ENCODE results near the gene MAG.

- no peak for TF ChIP-seq CTCF (conservative IDR thresholded peaks at IDR 0.05 in 1 of 2, IDR thresholded peaks at IDR 0.05 in 1 of 2; ENCODE audit: low read depth in 1 of 2, low read length in 2 of 2)
- TF ChIP-seq EZH2 (IDR thresholded peaks at IDR 0.05; ENCODE audit: low read length, missing control alignments) = no peak
Measured at GRCh38 chr19:35285095-35285449, 6.9 kb upstream of the MAG start.

All from fibroblast of lung (primary cell).